OCI-LY3 (cell line): ENCODE data around the gene SLC16A11.

Experiments
- H2AFZ ChIP-seq: fragments of 200-600, 300-600 bp; shearing (Covaris generic); 2 replicates; pipeline ENCODE4 v1.6.0; 2014; ENCODE audit warnings: antibody characterized with exemption, low read depth, low read length
- H3K27ac ChIP-seq: fragments of 200-600, 300-600 bp; sonication (generic); 2 replicates; pipeline ENCODE4 v1.5.1; 2014; ENCODE audit warnings: mild to moderate bottlenecking, low read length, moderate library complexity, mixed read lengths
- H3K27me3 ChIP-seq: fragments of 200-600, 300-600 bp; sonication (generic); 2 replicates; pipeline ENCODE4 v1.6.1; 2014; ENCODE audit warnings: low read depth, low read length, mixed read lengths
- H3K36me3 ChIP-seq: fragments of 200-600, 300-600 bp; sonication (generic); replicated peaks from 2 replicates; pipeline ENCODE3; 2014; ENCODE audit warnings: low read depth, low read length, mixed read lengths
- H3K4me1 ChIP-seq: fragments of 300-600, 200-600 bp; sonication (generic); 2 replicates; pipeline ENCODE4 v1.6.1; 2014; ENCODE audit warnings: low read length, mixed read lengths
- H3K4me2 ChIP-seq: fragments of 200-600, 300-600 bp; sonication (generic); 2 replicates; pipeline ENCODE4 v1.6.1; 2014; ENCODE audit warnings: low read length, mixed read lengths
- H3K4me3 ChIP-seq: fragments of 300-600, 200-600 bp; sonication (generic); 2 replicates; pipeline ENCODE4 v1.5.1; 2014; ENCODE audit warnings: antibody characterized with exemption, mild to moderate bottlenecking, low read length, moderate library complexity
- H3K79me2 ChIP-seq: fragments of 300-600, 200-600 bp; shearing (Covaris generic); 2 replicates; pipeline ENCODE4 v1.6.1; 2014; ENCODE audit warnings: mild to moderate bottlenecking, low read length, mixed read lengths
- H3K9ac ChIP-seq: fragments of 300-600, 200-600 bp; shearing (Covaris generic); 2 replicates; pipeline ENCODE4 v1.6.0; 2014; ENCODE audit warnings: mild to moderate bottlenecking, low read length, moderate library complexity
- H3K9me3 ChIP-seq: fragments of 200-600, 300-600 bp; shearing (Covaris generic); 2 replicates; pipeline ENCODE4 v1.6.1; 2014; ENCODE audit warnings: low read length, mixed read lengths; ENCODE audit not compliant: insufficient read depth
- H4K20me1 ChIP-seq: fragments of 200-600, 300-600 bp; sonication (generic); 2 replicates; pipeline ENCODE4 v1.6.1; 2016; ENCODE audit warnings: low read length, mixed read lengths; ENCODE audit not compliant: insufficient read depth
- CTCF ChIP-seq: fragments of 200-600, 300-600 bp; sonication (generic); IDR thresholded peaks from 2 replicates; pipeline ENCODE4 v1.5.1; 2014; ENCODE audit warnings: antibody characterized with exemption, low read length, low read depth
- EZH2phosphoT487 ChIP-seq: fragments of 200-600 bp; shearing (Covaris generic); IDR thresholded peaks from 2 replicates; pipeline ENCODE4 v1.6.1; 2018; ENCODE audit warnings: antibody characterized with exemption, mixed run types, low read depth

Gene SLC16A11

GRCh38 chr17:7014261-7014994 is 29.5 kb downstream of the SLC16A11 start:
- Histone ChIP-seq H3K9ac (peak overlapping the region; percentile 88), H4K20me1 (no peaks in the 10 kb centered on the region), H3K4me3 (peak overlapping the region; percentile 95), H3K4me1 (peaks cover 15% of the 10 kb centered on the region), H3K27me3 (no peaks in the 10 kb centered on the region), H3K4me2 (peak overlapping the region; percentile 91), H2AFZ (no peak overlapping the region), H3K79me2 (peaks cover 54% of the 10 kb centered on the region), H3K9me3 (no peaks in the 10 kb centered on the region), H3K36me3 (peaks cover 3% of the 10 kb centered on the region), H3K27ac (peak overlapping the region; percentile 90)
- TF ChIP-seq EZH2phosphoT487 (no peak), CTCF (peak; percentile 38)

GRCh38 chr17:7011942-7012254 is 32.0 kb downstream of the SLC16A11 start:
- Histone ChIP-seq H4K20me1 (no peaks in the 10 kb centered on the region), H3K27ac (peak overlapping the region; percentile 90), H3K4me2 (peak overlapping the region; percentile 91), H3K9ac (peak overlapping the region; percentile 88), H2AFZ (peak overlapping the region; percentile 77), H3K4me1 (peaks cover 15% of the 10 kb centered on the region), H3K36me3 (peaks cover 3% of the 10 kb centered on the region), H3K9me3 (no peaks in the 10 kb centered on the region), H3K4me3 (peak overlapping the region; percentile 95), H3K27me3 (no peaks in the 10 kb centered on the region), H3K79me2 (peaks cover 54% of the 10 kb centered on the region)
- TF ChIP-seq EZH2phosphoT487, result no peak
- TF ChIP-seq CTCF, result no peak

GRCh38 chr17:7011415-7011814 is 32.5 kb downstream of the SLC16A11 start:
- Histone ChIP-seq H3K27ac (no peak overlapping the region), H3K36me3 (peaks cover under 1% of the 10 kb centered on the region), H3K9me3 (no peaks in the 10 kb centered on the region), H3K79me2 (peaks cover 54% of the 10 kb centered on the region), H3K4me3 (peak overlapping the region; percentile 95), H3K4me1 (peaks cover 15% of the 10 kb centered on the region), H3K27me3 (no peaks in the 10 kb centered on the region), H3K9ac (peak overlapping the region; percentile 88), H4K20me1 (no peaks in the 10 kb centered on the region), H3K4me2 (peak overlapping the region; percentile 91), H2AFZ (no peak overlapping the region)
- TF ChIP-seq EZH2phosphoT487 (no peak), CTCF (no peak)

- Histone ChIP-seq H3K27ac (no peak overlapping the region), H4K20me1 (no peaks in the 10 kb centered on the region), H3K36me3 (no peaks in the 10 kb centered on the region), H3K79me2 (peaks cover 46% of the 10 kb centered on the region), H3K4me2 (no peak overlapping the region), H3K4me3 (no peak overlapping the region), H3K4me1 (peaks cover 6% of the 10 kb centered on the region; the same call in 1 of the 2 replicates), H2AFZ (no peak overlapping the region), H3K27me3 (no peaks in the 10 kb centered on the region), H3K9me3 (no peaks in the 10 kb centered on the region), H3K9ac (no peak overlapping the region)
- TF ChIP-seq EZH2phosphoT487, result no peak
- TF ChIP-seq CTCF, result no peak
Measured at GRCh38 chr17:7010523-7010922, 33.4 kb downstream of the SLC16A11 start.
